Neural progenitor cell (in vitro differentiated cells): ENCODE data around the gene BMERB1.

ENCODE experiments used
- EZH2 ChIP-seq: fragments of 200-600 bp; sonication (generic); IDR thresholded peaks from 2 replicates; pipeline ENCODE4 v1.6.1; 2017; ENCODE audit warnings: antibody characterized with exemption, mild to moderate bottlenecking, moderate library complexity
- TF ChIP-seq, protein P1 (sequence below): fragments of 200-600 bp; sonication (generic); IDR thresholded peaks from 2 replicates; pipeline ENCODE4 v1.5.1; 2017; ENCODE audit warnings: antibody characterized with exemption, mild to moderate bottlenecking

GRCh38 chr16:15635926-15636325, 201.5 kb downstream of the BMERB1 start:
- TF ChIP-seq, protein P1, sequence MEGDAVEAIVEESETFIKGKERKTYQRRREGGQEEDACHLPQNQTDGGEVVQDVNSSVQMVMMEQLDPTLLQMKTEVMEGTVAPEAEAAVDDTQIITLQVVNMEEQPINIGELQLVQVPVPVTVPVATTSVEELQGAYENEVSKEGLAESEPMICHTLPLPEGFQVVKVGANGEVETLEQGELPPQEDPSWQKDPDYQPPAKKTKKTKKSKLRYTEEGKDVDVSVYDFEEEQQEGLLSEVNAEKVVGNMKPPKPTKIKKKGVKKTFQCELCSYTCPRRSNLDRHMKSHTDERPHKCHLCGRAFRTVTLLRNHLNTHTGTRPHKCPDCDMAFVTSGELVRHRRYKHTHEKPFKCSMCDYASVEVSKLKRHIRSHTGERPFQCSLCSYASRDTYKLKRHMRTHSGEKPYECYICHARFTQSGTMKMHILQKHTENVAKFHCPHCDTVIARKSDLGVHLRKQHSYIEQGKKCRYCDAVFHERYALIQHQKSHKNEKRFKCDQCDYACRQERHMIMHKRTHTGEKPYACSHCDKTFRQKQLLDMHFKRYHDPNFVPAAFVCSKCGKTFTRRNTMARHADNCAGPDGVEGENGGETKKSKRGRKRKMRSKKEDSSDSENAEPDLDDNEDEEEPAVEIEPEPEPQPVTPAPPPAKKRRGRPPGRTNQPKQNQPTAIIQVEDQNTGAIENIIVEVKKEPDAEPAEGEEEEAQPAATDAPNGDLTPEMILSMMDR, result no peak
- no peak for TF ChIP-seq EZH2
